Glutamatergic neuron (in vitro differentiated cells): Measurements from ENCODE around the gene MCHR1. TPM values are rescaled to one million over a fixed set of nuclear protein-coding genes. Genes with fewer than 3 reads are reported as not detected.

Experiments used
- DNase-seq: peaks from one replicate; pipeline ENCODE4 v3.0.0; 2022
- H3K27ac Mint-ChIP-seq: one replicate; pipeline ENCODE4 v1.8.0; 2020; ENCODE audit warnings: mild to moderate bottlenecking, mixed read lengths, inconsistent platforms; ENCODE audit not compliant: unreplicated experiment
- H3K27me3 Mint-ChIP-seq: one replicate; pipeline ENCODE4 v1.8.0; 2020; ENCODE audit warnings: mild to moderate bottlenecking, moderate library complexity, mixed read lengths, inconsistent platforms; ENCODE audit not compliant: unreplicated experiment
- H3K36me3 Mint-ChIP-seq: one replicate; pipeline ENCODE4 v1.8.0; 2020; ENCODE audit warnings: mild to moderate bottlenecking, mixed read lengths, inconsistent platforms; ENCODE audit not compliant: unreplicated experiment
- H3K4me1 Mint-ChIP-seq: one replicate; pipeline ENCODE4 v1.8.0; 2020; ENCODE audit warnings: mild to moderate bottlenecking, low read depth, mixed read lengths, inconsistent platforms; ENCODE audit not compliant: unreplicated experiment
- H3K4me3 Mint-ChIP-seq: one replicate; pipeline ENCODE4 v1.8.0; 2020; ENCODE audit warnings: mild to moderate bottlenecking, mixed read lengths, inconsistent platforms; ENCODE audit not compliant: unreplicated experiment
- H3K9me3 Mint-ChIP-seq: one replicate; pipeline ENCODE4 v1.8.0; 2020; ENCODE audit warnings: mild to moderate bottlenecking, moderate library complexity, mixed read lengths, inconsistent platforms; ENCODE audit not compliant: unreplicated experiment
- total RNA-seq: library from RNA; stranded (reverse); fragmentation: NEBNext Ultra II Directional; extraction: Animal tissue kit (Norgen Biotek cat#: 25700); gene quantifications from one replicate; pipeline ENCODE4 v1.2.1, GENCODE V29; 2021; ENCODE audit not compliant: unreplicated experiment
- TF ChIP-seq, protein P1 (sequence below): fragments of 200-600 bp; sonication (generic); IDR thresholded peaks from one replicate; pipeline ENCODE4 v1.5.0; 2021; ENCODE audit not compliant: partially characterized antibody, unreplicated experiment

MCHR1 gene
- total RNA-seq, 1 donor from 2014 or later: 1.7 TPM

DNA sequence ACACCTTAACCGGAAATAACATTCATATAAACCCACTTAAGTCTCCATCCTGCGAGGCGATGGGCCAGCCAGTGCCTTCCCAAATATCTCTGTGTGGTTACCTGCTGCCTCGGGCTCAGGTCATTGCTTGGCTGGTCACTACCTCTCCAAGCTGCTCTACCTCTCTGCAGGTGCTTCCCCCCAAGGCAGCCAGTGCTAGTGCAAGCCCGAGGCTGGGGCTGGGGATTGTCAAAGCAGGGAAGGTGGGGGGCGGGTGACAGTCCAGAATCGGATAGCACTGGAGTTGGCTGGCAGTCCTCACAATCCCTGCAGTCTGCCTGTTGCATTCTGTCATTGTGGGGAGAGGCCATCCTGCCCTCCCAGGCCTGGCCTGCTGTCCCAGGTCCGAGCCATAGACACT lies 11.1 kb downstream of the MCHR1 start:
- Mint-ChIP-seq H3K4me3 (no peak overlapping the region), H3K4me1 (peaks cover 7% of the 10 kb centered on the region), H3K27me3 (peaks cover 3% of the 10 kb centered on the region), H3K27ac (no peak overlapping the region), H3K9me3 (no peaks in the 10 kb centered on the region), H3K36me3 (peaks cover 7% of the 10 kb centered on the region)
- TF ChIP-seq, protein P1, sequence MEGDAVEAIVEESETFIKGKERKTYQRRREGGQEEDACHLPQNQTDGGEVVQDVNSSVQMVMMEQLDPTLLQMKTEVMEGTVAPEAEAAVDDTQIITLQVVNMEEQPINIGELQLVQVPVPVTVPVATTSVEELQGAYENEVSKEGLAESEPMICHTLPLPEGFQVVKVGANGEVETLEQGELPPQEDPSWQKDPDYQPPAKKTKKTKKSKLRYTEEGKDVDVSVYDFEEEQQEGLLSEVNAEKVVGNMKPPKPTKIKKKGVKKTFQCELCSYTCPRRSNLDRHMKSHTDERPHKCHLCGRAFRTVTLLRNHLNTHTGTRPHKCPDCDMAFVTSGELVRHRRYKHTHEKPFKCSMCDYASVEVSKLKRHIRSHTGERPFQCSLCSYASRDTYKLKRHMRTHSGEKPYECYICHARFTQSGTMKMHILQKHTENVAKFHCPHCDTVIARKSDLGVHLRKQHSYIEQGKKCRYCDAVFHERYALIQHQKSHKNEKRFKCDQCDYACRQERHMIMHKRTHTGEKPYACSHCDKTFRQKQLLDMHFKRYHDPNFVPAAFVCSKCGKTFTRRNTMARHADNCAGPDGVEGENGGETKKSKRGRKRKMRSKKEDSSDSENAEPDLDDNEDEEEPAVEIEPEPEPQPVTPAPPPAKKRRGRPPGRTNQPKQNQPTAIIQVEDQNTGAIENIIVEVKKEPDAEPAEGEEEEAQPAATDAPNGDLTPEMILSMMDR: no peak
- DNase-seq: no peak

DNA sequence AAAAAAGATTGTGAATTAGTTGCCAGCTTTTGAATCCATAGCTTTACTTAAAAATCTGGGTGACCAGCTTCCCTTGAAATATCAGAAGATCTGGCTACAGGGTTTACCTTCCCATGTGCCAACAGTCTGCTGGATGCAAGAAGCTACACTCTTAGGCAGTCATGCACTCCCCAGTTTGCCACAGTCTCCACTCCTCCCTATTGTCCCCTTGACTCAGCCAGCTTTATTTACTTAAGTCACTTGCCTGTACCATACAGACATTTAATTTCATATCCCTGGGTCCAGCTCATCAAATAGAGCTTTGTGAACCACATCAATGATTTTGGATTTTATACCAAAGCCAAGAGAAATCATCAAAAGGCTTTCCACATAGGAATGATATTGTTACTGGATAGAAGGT lies 12.2 kb downstream of the MCHR1 start:
- Mint-ChIP-seq H3K4me3 (no peak overlapping the region), H3K4me1 (peaks cover 7% of the 10 kb centered on the region), H3K9me3 (no peaks in the 10 kb centered on the region), H3K27ac (peak overlapping the region; percentile 12), H3K27me3 (peaks cover 3% of the 10 kb centered on the region), H3K36me3 (peaks cover 7% of the 10 kb centered on the region)
- no peak for DNase-seq
- TF ChIP-seq, protein P1: no peak

DNA sequence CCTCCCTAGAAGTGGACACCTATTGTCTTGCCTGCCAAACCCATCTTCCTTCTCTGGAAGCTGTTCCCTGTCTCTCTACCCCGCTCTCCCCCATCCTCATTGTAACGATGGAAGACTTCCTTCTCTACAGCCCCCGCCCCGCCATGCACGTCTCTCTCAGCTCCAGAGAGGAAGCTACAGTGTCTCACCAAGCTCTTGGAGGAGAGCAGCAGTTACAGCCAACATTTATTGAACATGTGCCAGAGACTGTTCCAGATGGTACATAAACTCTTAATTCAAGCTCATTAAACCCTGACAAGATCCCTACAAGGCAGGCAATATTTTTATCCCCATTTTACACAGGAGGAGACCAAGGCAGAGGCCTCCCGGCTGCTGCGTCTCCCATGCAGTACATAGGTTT lies 15.1 kb downstream of the MCHR1 start:
- TF ChIP-seq, protein P1: no peak
- peaks cover 3% of the 10 kb centered on the region for H3K27me3 Mint-ChIP-seq

DNA sequence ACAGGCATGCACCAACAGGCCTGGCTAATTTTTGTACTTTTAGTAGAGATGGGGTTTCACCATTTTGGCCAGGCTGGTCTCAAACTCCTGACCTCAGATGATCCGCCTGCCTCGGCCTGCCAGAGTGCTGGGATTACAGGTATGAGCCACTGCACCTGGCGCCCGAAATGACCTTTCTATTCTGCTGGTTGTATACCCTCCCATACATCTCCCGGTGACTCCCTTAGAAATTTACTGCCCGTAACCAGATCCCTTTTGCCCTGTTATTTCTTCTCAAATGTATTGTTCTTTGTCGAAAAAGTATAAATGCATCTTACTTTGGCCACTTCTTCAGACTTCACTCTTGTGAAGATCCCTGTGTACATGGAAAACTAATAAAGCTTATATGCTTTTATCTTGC lies 22.0 kb downstream of the MCHR1 start:
- H3K4me1 Mint-ChIP-seq: no peaks in the 10 kb centered on the region
- H3K27me3 Mint-ChIP-seq: no peaks in the 10 kb centered on the region
- no peak overlapping the region for H3K4me3 Mint-ChIP-seq
- TF ChIP-seq, protein P1: no peak
- no peak overlapping the region for H3K27ac Mint-ChIP-seq
- no peak for DNase-seq
- no peaks in the 10 kb centered on the region for H3K36me3 Mint-ChIP-seq
- H3K9me3 Mint-ChIP-seq: no peaks in the 10 kb centered on the region

More for the DNA sequence above, 15.1 kb downstream of the MCHR1 start:
- H3K36me3 Mint-ChIP-seq: peaks cover 7% of the 10 kb centered on the region
- H3K4me1 Mint-ChIP-seq: peaks cover 7% of the 10 kb centered on the region
- H3K9me3 Mint-ChIP-seq: no peaks in the 10 kb centered on the region
- no peak for DNase-seq
- no peak overlapping the region for H3K27ac Mint-ChIP-seq
- H3K4me3 Mint-ChIP-seq: no peak overlapping the region

DNA sequence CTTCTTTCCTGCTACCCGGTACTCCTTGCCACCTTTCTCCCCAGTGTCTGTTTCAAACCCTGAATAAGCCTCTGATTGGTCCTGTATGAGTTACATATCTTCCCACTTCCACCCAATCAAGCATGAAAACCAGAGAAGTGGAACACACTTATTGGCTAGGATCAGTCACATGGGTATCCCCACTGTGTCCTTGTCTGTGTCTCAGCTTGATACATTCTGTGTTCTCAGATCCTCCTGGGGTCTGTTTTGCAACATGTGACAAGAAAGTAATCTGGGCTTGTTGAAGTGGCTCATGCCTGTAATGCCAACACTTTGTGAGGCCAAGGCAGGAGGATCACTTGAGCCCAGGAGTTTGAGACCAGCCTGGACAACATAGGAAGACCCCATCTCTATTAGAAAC lies 23.9 kb downstream of the MCHR1 start:
- Mint-ChIP-seq H3K27me3 (no peaks in the 10 kb centered on the region), H3K27ac (no peak overlapping the region), H3K9me3 (peaks cover 5% of the 10 kb centered on the region), H3K4me3 (no peak overlapping the region), H3K4me1 (no peaks in the 10 kb centered on the region), H3K36me3 (peaks cover 5% of the 10 kb centered on the region)
- TF ChIP-seq, protein P1: no peak
- DNase-seq: no peak
